Endothelial cell of umbilical vein (primary cell): ENCODE results near the gene PROC.

Source experiments
- CTCF ChIP-seq, 2 donors: IDR thresholded peaks; 1 replicate in 1 of 2; 2 replicates in 1 of 2; pipeline ENCODE4 v1.5.1; 2011; ENCODE audit warnings: low read length in 2 of 2, mild to moderate bottlenecking in 2 of 2, moderate library complexity in 2 of 2, control low read depth in 1 of 2, inconsistent platforms in 1 of 2, low read depth in 1 of 2; ENCODE audit not compliant: insufficient read depth in 1 of 2; ENCODE audit errors: extremely low read depth in 1 of 2
- EZH2 ChIP-seq: IDR thresholded peaks from 2 replicates; pipeline ENCODE4 v1.6.1; 2012; ENCODE audit warnings: borderline replicate concordance, low read depth, mild to moderate bottlenecking, moderate library complexity, low read length, inconsistent platforms; ENCODE audit not compliant: severe bottlenecking
- FOS ChIP-seq: IDR thresholded peaks from 2 replicates; pipeline ENCODE4 v1.6.1; 2011; ENCODE audit warnings: mild to moderate bottlenecking, low read length, moderate library complexity, borderline replicate concordance; ENCODE audit not compliant: insufficient read depth
- GATA2 ChIP-seq: IDR thresholded peaks from 2 replicates; pipeline ENCODE4 v1.7.0; 2011; ENCODE audit warnings: low read depth, mild to moderate bottlenecking, moderate library complexity, mixed read lengths, low read length; ENCODE audit not compliant: insufficient read length, insufficient read depth
- JUN ChIP-seq: IDR thresholded peaks from 2 replicates; pipeline ENCODE4 v1.6.1; 2011; ENCODE audit warnings: borderline replicate concordance, low read depth; ENCODE audit not compliant: insufficient read length, insufficient read depth
- MYC ChIP-seq: IDR thresholded peaks from one replicate; pipeline ENCODE4 v1.6.1; 2011; ENCODE audit warnings: mild to moderate bottlenecking, low read depth, low read length
- POLR2A ChIP-seq: IDR thresholded peaks from 2 replicates; pipeline ENCODE4 v1.6.1; 2012; ENCODE audit warnings: low read depth, mild to moderate bottlenecking, control low read depth, low read length
- POLR2AphosphoS5 ChIP-seq: IDR thresholded peaks from 2 replicates; pipeline ENCODE4 v1.6.1; 2012; ENCODE audit warnings: low read depth, mild to moderate bottlenecking, control low read depth, low read length, moderate library complexity; ENCODE audit not compliant: insufficient read depth
- TF ChIP-seq, protein P1 (sequence below): IDR thresholded peaks from 2 replicates; pipeline ENCODE4 v1.6.1; 2011; ENCODE audit not compliant: insufficient read depth, insufficient read length

DNA sequence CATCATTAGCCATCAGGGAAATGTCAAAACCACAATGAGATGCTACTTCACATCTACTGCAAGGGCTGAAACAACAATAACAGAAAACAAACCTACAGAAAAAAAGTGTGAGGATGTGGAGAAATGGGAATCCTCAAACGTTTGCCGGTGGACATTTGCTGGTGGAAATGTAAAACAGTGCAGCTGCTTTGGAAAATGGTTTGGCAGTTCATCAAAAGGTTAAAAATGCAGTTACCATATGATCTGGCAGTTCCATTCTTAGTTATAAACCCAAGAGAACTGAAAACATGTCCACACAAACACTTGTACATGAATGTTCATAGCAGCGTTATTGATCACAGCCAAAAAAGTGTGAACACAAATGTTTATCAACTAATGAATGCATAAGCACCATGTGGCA is 44.2 kb downstream of the PROC start:
- TF ChIP-seq POLR2A (no peak), EZH2 (no peak), CTCF (IDR thresholded peaks at IDR 0.05; ENCODE audit: extremely low read depth in 1 of 2, insufficient read depth in 1 of 2, low read depth in 1 of 2, low read length in 2 of 2) (no peak), POLR2AphosphoS5 (no peak), MYC (no peak), GATA2 (no peak), JUN (no peak), FOS (no peak)
- TF ChIP-seq, protein P1, sequence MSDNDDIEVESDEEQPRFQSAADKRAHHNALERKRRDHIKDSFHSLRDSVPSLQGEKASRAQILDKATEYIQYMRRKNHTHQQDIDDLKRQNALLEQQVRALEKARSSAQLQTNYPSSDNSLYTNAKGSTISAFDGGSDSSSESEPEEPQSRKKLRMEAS = no peak
